ENCODE measurements around the gene SETD4. TPM values are rescaled to one million over a fixed set of nuclear protein-coding genes. Genes with fewer than 3 reads are reported as not detected.

SETD4 gene
- total RNA-seq, 1 experiment from 2014 or later, result 15.6 TPM

GRCh38 chr21:36015045-36015444, 45.3 kb downstream of the SETD4 start:
- TF ChIP-seq POLR2AphosphoS5 (IDR thresholded peaks at IDR 0.05; ENCODE audit: low read depth, low read length), result no peak
- no peak for TF ChIP-seq CTCF (IDR thresholded peaks at IDR 0.05)
- no peak for TF ChIP-seq SIN3A (IDR thresholded peaks at IDR 0.05; ENCODE audit: borderline replicate concordance, insufficient read depth, low read depth, low read length)
- no peak for TF ChIP-seq REST (IDR thresholded peaks at IDR 0.05; ENCODE audit: insufficient read depth in 1 of 2, low read depth in 2 of 2, low read length in 1 of 2)
- no peak for TF ChIP-seq TCF7L2 (IDR thresholded peaks at IDR 0.05; ENCODE audit: low read depth, low read length)
- DNase-seq (ENCODE audit: low read depth, low spot score) (no peak), ATAC-seq (no peak)
- ChIA-PET CTCF (no interaction called here), POLR2A (no interaction called here)
- Histone ChIP-seq H3K27me3 (ENCODE audit: control insufficient read depth, insufficient read depth, low read length) (no peaks in the 10 kb centered on the region; the same call in none of the 2 replicates), H3K4me1 (ENCODE audit: control insufficient read depth, insufficient read depth, low read length) (no peaks in the 10 kb centered on the region), H3K9me3 (ENCODE audit: control insufficient read depth, insufficient read depth, low read depth, low read length) (no peaks in the 10 kb centered on the region), H3K4me3 (ENCODE audit: low read depth in 2 of 2, low read length in 2 of 2) (no peak overlapping the region), H3K36me3 (ENCODE audit: control insufficient read depth, insufficient read depth, low read length) (no peaks in the 10 kb centered on the region), H3K27ac (ENCODE audit: low read length) (no peak overlapping the region)
- intact Hi-C loops (cut with micrococcal nuclease; ENCODE audit: unreplicated experiment) (no loop called here), in situ Hi-C loops (cut with HindIII; ENCODE audit: low pct_unique_long_range_greater_than_20kb, low sequenced_read_pairs) (no loop called here)
- BruUV-seq (replicated peaks), result no TSS peak

GRCh38 chr21:36010801-36011200, 49.5 kb downstream of the SETD4 start:
- no peak for TF ChIP-seq POLR2AphosphoS5 (IDR thresholded peaks at IDR 0.05; ENCODE audit: low read depth, low read length)
- TF ChIP-seq SIN3A (IDR thresholded peaks at IDR 0.05; ENCODE audit: borderline replicate concordance, insufficient read depth, low read depth, low read length), result no peak
- no peak for TF ChIP-seq CTCF (IDR thresholded peaks at IDR 0.05)
- TF ChIP-seq REST (IDR thresholded peaks at IDR 0.05; ENCODE audit: insufficient read depth in 1 of 2, low read depth in 2 of 2, low read length in 1 of 2), result no peak
- TF ChIP-seq TCF7L2 (IDR thresholded peaks at IDR 0.05; ENCODE audit: low read depth, low read length), result no peak
- no peaks in the 10 kb centered on the region; the same call in none of the 2 replicates for H3K27me3 ChIP-seq (ENCODE audit: control insufficient read depth, insufficient read depth, low read length)
- no peak for ATAC-seq
- intact Hi-C loops (cut with micrococcal nuclease; ENCODE audit: unreplicated experiment), result no loop called here
- no peaks in the 10 kb centered on the region for H3K36me3 ChIP-seq (ENCODE audit: control insufficient read depth, insufficient read depth, low read length)
- H3K27ac ChIP-seq (ENCODE audit: low read length), result no peak overlapping the region
- in situ Hi-C loops (cut with HindIII; ENCODE audit: low pct_unique_long_range_greater_than_20kb, low sequenced_read_pairs), result no loop called here
- no peaks in the 10 kb centered on the region for H3K4me1 ChIP-seq (ENCODE audit: control insufficient read depth, insufficient read depth, low read length)
- ChIA-PET CTCF (no interaction called here), POLR2A (no interaction called here)
- DNase-seq (ENCODE audit: low read depth, low spot score), result no peak
- BruUV-seq (replicated peaks), result no TSS peak
- no peaks in the 10 kb centered on the region for H3K9me3 ChIP-seq (ENCODE audit: control insufficient read depth, insufficient read depth, low read depth, low read length)
- no peak overlapping the region for H3K4me3 ChIP-seq (ENCODE audit: low read depth in 2 of 2, low read length in 2 of 2)
